Measurements from ENCODE around the gene GABBR2.

GABBR2 gene

DNA sequence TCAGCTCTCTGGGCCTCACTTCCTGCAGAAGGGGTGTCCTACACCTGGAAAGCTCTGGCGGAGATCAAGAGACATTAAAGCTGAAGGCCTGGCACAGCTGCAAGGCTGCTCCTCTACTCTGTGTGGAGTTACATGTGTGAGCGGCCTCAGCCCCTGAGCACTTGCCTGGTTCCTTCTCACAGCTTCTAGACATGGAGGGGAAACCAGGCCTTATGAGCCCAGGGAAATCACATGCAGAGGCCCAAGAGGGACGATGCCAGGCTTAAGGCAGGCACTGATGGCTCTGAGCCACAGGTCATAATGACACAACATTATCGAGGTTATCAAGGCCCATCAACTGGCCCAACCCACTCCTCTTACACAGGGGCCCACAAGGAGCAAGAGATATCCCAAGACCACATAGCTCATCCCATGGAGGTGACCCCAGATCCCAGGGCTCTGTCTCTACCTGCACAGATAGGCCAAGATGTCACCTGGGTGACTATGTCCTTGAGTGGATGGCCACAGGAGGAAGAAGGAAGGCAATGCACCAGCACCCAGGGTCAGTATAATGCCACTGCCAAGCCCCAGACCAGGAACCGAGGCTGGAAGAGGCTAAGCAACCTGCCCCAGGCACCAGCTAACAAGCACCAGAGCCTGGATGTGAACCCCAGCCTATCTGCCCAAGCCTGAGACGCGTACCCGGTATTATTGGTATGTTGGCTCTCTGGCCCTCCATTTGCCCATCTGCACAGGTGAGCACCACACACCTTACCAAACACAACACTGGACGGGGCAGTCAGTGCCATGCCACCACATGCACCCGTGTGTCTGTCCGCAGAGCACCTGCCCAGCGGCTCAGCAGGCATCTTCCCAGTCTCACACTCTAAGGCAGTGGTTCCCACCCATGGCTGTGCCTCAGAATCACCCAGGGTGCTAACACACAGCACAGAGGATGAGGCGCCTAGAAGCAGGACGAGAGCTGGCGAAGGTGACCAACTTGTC lies 143.3 kb downstream of the GABBR2 start:
- no peak for DNase-seq

DNA sequence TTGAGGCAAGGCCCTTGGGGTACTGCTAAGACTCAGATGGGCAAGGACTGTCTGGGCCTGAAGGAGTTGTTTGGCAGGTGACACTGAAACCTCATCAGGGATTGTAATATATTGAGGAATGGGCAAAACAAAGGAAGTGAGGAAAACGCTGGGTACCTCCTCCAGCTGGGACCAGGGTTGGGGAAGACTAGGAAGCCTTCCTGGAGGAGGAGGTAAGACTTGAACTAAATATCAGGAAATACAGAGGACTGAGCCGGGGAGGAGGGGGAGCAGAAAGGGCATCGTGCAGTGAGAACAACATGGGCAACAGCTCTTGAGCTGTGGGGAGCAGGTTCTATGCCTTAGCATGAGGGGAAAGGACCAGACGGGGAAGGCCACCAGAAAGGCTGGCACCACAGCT lies 144.0 kb downstream of the GABBR2 start:
- no peak for DNase-seq

- DNase-seq = no peak
These were observed 144.7 kb downstream of the GABBR2 start for GRCh38 chr9:98563988-98564387.

- no peak for DNase-seq
These were observed 145.4 kb downstream of the GABBR2 start for GRCh38 chr9:98563212-98563907.

- no peak for DNase-seq
These were observed 149.2 kb downstream of the GABBR2 start for GRCh38 chr9:98559561-98559960.

- DNase-seq = no peak
These were observed 150.2 kb downstream of the GABBR2 start for GRCh38 chr9:98558575-98558974.

- no peak for DNase-seq
These were observed 152.2 kb downstream of the GABBR2 start for GRCh38 chr9:98556511-98556910.

DNA sequence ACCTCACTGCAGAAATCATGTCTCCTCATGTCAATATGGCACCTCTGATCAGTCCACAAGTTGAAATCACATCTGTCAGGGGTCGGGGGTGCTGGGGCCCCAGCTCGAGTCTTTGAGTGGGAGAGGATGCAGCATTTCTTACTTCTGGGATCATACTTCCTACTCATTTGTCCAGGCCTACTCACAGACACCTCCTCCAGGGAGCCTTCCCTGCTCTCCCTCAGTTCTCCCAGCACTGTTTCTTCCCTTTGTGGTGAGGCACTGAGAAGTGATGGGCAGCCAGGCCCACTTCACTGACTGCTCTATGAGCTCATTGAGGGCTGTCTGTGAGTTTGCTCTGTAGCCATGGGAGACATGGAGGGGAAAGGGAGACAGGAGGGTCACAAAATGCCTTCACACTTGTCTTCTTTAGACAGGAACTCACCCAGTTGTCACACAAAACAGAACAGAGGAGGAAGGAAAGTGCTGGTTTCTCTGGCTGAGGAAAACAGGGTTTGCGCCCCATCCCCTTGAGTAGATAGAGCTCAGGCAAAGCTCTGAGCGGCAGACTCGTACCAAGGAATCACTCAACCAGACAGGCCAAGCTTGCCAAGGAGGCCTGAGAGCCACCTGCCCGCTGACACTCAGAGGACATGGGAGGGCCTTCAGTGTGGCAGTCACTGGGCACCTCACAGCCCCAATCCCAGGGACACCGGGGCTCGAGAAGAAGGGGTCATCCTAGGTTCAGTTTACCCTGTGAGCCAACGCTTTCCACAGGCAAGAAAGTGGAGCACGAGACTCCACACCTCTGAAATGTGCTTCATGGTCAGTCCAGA lies 152.9 kb downstream of the GABBR2 start:
- DNase-seq = no peak

GRCh38 chr9:98554752-98555151 lies 154.0 kb downstream of the GABBR2 start:
- DNase-seq = no peak

- DNase-seq = no peak
These were observed 156.4 kb downstream of the GABBR2 start for GRCh38 chr9:98552331-98552730.

- no peak for DNase-seq
These were observed 157.0 kb downstream of the GABBR2 start for GRCh38 chr9:98551511-98552286.

GRCh38 chr9:98550206-98550820 lies 158.4 kb downstream of the GABBR2 start:
- DNase-seq = no peak

- no peak for DNase-seq
These were observed 159.3 kb downstream of the GABBR2 start for GRCh38 chr9:98549401-98549800.

- DNase-seq = no peak
These were observed 161.1 kb downstream of the GABBR2 start for GRCh38 chr9:98547606-98548005.

- DNase-seq = no peak
These were observed 163.7 kb downstream of the GABBR2 start for GRCh38 chr9:98545021-98545420.

DNA sequence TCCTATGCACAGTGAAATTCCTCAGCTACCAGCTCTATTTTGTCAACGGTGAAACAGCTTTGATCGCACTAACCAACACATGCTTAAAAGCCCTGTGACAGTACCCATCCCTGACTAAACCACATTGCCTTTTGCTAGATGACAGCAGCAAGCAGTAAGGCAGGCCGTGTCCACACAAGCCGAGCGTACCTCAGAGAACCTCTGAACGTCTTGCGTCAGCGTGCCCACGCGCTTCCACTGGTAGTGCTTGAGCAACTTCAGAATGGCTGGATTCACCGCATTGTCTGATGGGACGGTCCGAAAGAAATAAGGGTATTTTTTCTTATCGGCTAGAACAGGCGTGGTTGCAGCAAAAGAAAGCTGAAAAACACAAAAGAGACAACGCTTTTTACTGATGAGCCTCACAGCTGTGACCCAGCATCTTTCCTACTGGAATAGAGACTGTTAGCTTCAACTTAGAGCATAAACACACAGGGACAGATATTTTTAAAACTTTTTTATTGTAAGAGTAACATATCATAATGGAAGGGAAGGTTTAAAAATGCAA lies 167.0 kb downstream of the GABBR2 start:
- no peak for DNase-seq

- DNase-seq = no peak
These were observed 168.3 kb downstream of the GABBR2 start for GRCh38 chr9:98540476-98540875.

GRCh38 chr9:98539954-98540353 lies 168.8 kb downstream of the GABBR2 start:
- no peak for DNase-seq

DNA sequence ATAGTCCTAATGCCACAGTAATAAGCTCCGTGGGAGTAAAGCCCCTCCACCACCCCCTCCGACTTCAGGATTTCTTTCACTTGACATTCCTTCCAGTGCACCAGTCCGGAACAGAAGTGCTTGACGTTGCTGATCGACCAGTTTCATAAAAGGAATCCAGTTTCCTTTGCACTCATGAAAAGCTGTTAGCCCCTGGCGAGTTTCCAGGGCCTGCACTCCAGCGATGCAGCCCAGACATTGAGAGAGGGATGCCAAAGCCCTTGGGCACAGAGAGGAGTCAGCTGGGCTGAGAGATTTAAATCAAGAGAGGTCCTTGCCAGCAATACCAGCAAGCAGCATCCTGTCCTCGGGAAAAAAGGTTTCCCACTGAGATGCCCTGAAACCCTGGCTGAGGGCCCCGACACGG lies 170.1 kb downstream of the GABBR2 start:
- DNase-seq = peak; percentile 76 to 93

DNA sequence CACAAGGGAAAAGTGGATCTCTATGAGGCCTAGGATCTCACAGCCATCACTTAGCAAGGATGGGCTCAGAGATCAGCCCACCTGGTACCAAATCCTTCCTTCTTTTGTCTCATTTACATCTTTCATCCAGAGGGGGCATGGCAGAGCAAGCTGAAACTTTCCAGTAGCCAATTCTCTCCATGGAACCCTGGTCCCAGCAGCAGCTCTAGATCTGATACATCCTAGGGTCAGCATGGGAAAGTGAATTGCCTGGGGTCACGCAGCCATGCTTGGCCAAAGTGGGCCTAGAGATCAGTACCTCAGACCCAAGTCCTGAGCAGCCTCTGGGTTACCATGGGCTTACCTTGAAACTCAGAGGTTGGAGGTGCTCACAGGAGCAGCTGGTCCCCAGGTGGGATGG lies 170.5 kb downstream of the GABBR2 start:
- DNase-seq = no peak

GRCh38 chr9:98536542-98537173 lies 172.1 kb downstream of the GABBR2 start:
- DNase-seq = no peak

All from NCI-H446 (cell line).